BLaER1 (cell line): Measurements from ENCODE around the gene COLEC11.
"Not testable (repeated sequence)": the region's sequence is repeated elsewhere in the genome, so short reads cannot be mapped to it uniquely, and the experiment has no call there.

Experiments
- H3K27ac ChIP-seq: shearing (Covaris generic); formaldehyde crosslinking; 2 replicates; pipeline ENCODE4 v1.8.1; 2022
- H3K27me3 ChIP-seq: shearing (Covaris generic); formaldehyde crosslinking; 2 replicates; pipeline ENCODE4 v1.8.1; 2022
- H3K36me3 ChIP-seq: shearing (Covaris generic); formaldehyde crosslinking; 2 replicates; pipeline ENCODE4 v1.8.1; 2022
- H3K4me1 ChIP-seq: shearing (Covaris generic); formaldehyde crosslinking; 2 replicates; pipeline ENCODE4 v1.8.1; 2022
- H3K4me2 ChIP-seq: shearing (Covaris generic); formaldehyde crosslinking; 2 replicates; pipeline ENCODE4 v1.8.1; 2022
- H3K4me3 ChIP-seq: shearing (Covaris generic); formaldehyde crosslinking; 2 replicates; pipeline ENCODE4 v1.8.1; 2022
- H3K9ac ChIP-seq: shearing (Covaris generic); formaldehyde crosslinking; 2 replicates; pipeline ENCODE4 v1.8.1; 2022
- H3K9me3 ChIP-seq: shearing (Covaris generic); formaldehyde crosslinking; 2 replicates; pipeline ENCODE4 v1.8.1; 2022
- H4K20me1 ChIP-seq: shearing (Covaris generic); formaldehyde crosslinking; 2 replicates; pipeline ENCODE4 v1.8.1; 2022
- Cebpa-rat ChIP-seq: shearing (Covaris generic); IDR thresholded peaks from 2 replicates; pipeline ENCODE4 v1.8.1; 2022

The COLEC11 gene

GRCh38 chr2:3604991-3605961 lies 10.4 kb downstream of the COLEC11 start:
- Histone ChIP-seq H3K4me2 (no peak overlapping the region), H3K4me1 (peaks cover 19% of the 10 kb centered on the region), H3K9me3 (no peaks in the 10 kb centered on the region), H3K9ac (no peak overlapping the region), H3K36me3 (no peaks in the 10 kb centered on the region), H3K27me3 (no peaks in the 10 kb centered on the region), H4K20me1 (no peaks in the 10 kb centered on the region), H3K4me3 (no peak overlapping the region), H3K27ac (no peak overlapping the region)
- TF ChIP-seq Cebpa-rat = no peak

GRCh38 chr2:3606028-3606369 lies 11.1 kb downstream of the COLEC11 start:
- Histone ChIP-seq H3K27me3 (no peaks in the 10 kb centered on the region), H3K4me2 (no peak overlapping the region), H4K20me1 (no peaks in the 10 kb centered on the region), H3K9ac (no peak overlapping the region), H3K27ac (no peak overlapping the region), H3K36me3 (no peaks in the 10 kb centered on the region), H3K9me3 (no peaks in the 10 kb centered on the region), H3K4me3 (no peak overlapping the region), H3K4me1 (peaks cover 20% of the 10 kb centered on the region)
- no peak for TF ChIP-seq Cebpa-rat

GRCh38 chr2:3606370-3607201 lies 11.7 kb downstream of the COLEC11 start:
- no peak overlapping the region for H3K27ac ChIP-seq
- no peaks in the 10 kb centered on the region for H3K27me3 ChIP-seq
- H3K9me3 ChIP-seq = no peaks in the 10 kb centered on the region
- no peak overlapping the region for H3K9ac ChIP-seq
- H3K4me3 ChIP-seq = no peak overlapping the region
- no peak for TF ChIP-seq Cebpa-rat
- no peaks in the 10 kb centered on the region for H3K36me3 ChIP-seq
- no peaks in the 10 kb centered on the region for H4K20me1 ChIP-seq
- peaks cover 20% of the 10 kb centered on the region for H3K4me1 ChIP-seq
- no peak overlapping the region for H3K4me2 ChIP-seq

DNA sequence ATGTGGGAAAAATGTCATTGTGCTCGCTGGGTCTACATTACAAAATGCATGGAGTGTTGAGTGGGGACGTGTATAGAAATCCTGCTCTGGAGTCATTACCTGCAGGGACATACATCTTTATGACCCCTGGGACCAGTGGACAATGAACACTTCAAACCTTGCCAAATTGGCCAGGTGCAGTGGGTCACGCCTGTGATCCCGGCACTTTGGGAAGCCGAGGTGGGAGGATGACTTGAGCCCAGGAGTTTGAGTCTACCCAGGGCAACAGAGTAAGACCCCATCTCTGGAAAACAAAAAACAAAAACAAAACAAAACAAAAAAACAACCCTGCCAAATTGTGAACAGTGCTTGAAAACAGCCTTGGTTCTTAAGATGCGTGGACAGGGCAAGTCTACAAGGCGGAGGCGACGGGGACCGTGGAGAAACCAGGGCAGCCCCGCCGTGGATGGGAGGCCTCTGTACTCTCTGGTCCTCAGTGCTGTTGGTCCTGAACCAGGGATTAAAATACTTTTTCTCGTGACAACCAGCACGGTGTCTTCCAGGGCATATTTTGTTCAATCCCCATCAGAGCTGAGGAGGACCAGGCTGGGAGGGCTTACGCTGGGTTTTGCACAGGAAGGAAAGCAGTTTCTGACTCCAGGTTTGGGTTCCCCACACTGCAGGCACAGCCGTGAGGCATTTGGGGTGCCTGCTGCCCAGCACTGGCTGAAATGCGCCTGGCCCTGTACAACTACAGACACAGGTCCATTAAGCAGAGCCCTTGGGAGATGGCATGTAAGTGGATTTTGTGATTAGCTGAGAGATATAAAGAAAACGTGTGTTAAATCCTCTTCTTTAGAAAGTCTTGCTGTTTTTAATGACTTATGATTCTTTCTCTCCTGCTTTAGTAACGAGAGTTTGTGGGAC lies 13.7 kb downstream of the COLEC11 start:
- H3K4me2 ChIP-seq = peak overlapping the region; percentile 20; the same call in 1 of the 2 replicates

GRCh38 chr2:3609279-3609673 lies 14.4 kb downstream of the COLEC11 start:
- not testable (repeated sequence) for H3K27ac ChIP-seq, H3K36me3 ChIP-seq, H3K9ac ChIP-seq, H3K4me3 ChIP-seq, H4K20me1 ChIP-seq, H3K27me3 ChIP-seq
- H3K4me2 ChIP-seq = peak overlapping the region; percentile 20; the same call in 1 of the 2 replicates
- peaks cover 18% of the 10 kb centered on the region for H3K9me3 ChIP-seq
- peaks cover 20% of the 10 kb centered on the region for H3K4me1 ChIP-seq

More for the DNA sequence above, 13.7 kb downstream of the COLEC11 start:
- H3K4me1 ChIP-seq = peaks cover 20% of the 10 kb centered on the region
- H3K9ac ChIP-seq = no peak overlapping the region
- H4K20me1 ChIP-seq = no peaks in the 10 kb centered on the region
- no peak for TF ChIP-seq Cebpa-rat
- H3K27ac ChIP-seq = no peak overlapping the region
- H3K27me3 ChIP-seq = no peaks in the 10 kb centered on the region
- H3K36me3 ChIP-seq = no peaks in the 10 kb centered on the region
- no peak overlapping the region for H3K4me3 ChIP-seq
- peaks cover 11% of the 10 kb centered on the region for H3K9me3 ChIP-seq

- no peak overlapping the region for H3K4me2 ChIP-seq
- H3K4me1 ChIP-seq = peaks cover 20% of the 10 kb centered on the region
- no peak for TF ChIP-seq Cebpa-rat
Observed at GRCh38 chr2:3610415-3610814, 15.5 kb downstream of the COLEC11 start.

DNA sequence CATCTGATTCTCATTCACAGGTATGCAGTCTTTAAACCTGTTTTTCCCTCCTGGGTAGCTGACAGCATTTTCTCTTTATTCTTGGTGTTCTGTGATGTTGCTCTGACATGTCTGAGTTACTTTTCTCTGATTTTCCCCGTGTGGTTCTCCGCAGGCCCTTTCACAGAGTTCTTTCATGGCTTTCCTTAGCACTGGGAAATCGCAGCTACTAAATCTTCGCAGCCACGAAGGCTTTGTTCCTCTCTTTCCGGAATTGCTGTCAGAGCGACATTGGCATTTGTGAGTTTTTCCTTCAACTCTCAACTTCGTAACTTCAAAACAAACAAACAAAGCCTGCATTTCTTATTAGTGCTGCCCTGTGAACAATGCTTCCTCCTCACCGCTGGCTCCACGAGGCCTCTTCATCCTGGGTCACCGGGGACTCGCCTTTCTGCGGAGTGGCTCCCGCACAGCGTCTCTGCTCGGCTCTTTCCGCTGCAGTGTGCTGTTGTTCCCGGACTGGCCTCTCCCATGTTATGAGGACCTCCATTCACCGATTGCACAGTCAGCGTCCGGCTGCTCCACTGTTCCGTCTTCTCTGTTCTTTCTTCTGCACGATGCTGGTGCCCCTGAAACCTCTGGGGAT lies 16.1 kb downstream of the COLEC11 start:
- H3K4me2 ChIP-seq = no peak overlapping the region
- H3K36me3 ChIP-seq = no peaks in the 10 kb centered on the region
- H3K9ac ChIP-seq = no peak overlapping the region
- no peak overlapping the region for H3K4me3 ChIP-seq
- peaks cover 35% of the 10 kb centered on the region for H3K9me3 ChIP-seq
- H3K27ac ChIP-seq = no peak overlapping the region
- H4K20me1 ChIP-seq = no peaks in the 10 kb centered on the region
- H3K27me3 ChIP-seq = no peaks in the 10 kb centered on the region
- peaks cover 20% of the 10 kb centered on the region for H3K4me1 ChIP-seq
- no peak for TF ChIP-seq Cebpa-rat

More at GRCh38 chr2:3610415-3610814, 15.5 kb downstream of the COLEC11 start:
- no peak overlapping the region for H3K9ac ChIP-seq
- peaks cover 29% of the 10 kb centered on the region for H3K9me3 ChIP-seq
- H3K27ac ChIP-seq = no peak overlapping the region
- H3K27me3 ChIP-seq = no peaks in the 10 kb centered on the region
- H4K20me1 ChIP-seq = no peaks in the 10 kb centered on the region
- no peaks in the 10 kb centered on the region for H3K36me3 ChIP-seq
- no peak overlapping the region for H3K4me3 ChIP-seq

- H3K27ac ChIP-seq = no peak overlapping the region
- no peaks in the 10 kb centered on the region for H4K20me1 ChIP-seq
Observed at GRCh38 chr2:3611589-3611988, 16.7 kb downstream of the COLEC11 start.

More at GRCh38 chr2:3611589-3611988, 16.7 kb downstream of the COLEC11 start:
- peaks cover 41% of the 10 kb centered on the region for H3K9me3 ChIP-seq
- peaks cover 20% of the 10 kb centered on the region for H3K4me1 ChIP-seq
- no peak for TF ChIP-seq Cebpa-rat
- no peak overlapping the region for H3K4me3 ChIP-seq
- no peaks in the 10 kb centered on the region for H3K27me3 ChIP-seq
- H3K36me3 ChIP-seq = no peaks in the 10 kb centered on the region
- no peak overlapping the region for H3K4me2 ChIP-seq
- no peak overlapping the region for H3K9ac ChIP-seq
